ENCODE measurements around the gene EFNA5.

DNA sequence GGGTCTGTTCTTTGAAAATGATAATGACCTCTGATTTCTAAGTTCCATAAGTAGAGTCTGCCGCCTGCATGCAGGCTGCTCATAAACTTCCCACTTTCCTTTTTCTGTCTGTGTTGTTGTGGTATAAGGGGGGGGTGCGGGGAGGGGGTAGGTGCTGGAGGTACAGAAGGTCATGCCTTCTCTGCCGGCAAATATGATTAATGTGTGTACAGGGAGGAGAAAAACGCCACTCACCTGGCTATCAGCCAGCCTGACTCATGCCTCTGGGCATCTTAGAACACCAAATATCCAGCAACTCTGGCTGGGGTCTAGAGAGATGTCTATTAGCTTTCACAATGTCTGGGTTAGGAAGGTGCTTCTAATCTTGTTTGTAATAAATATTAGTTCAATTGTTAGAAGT is 128.3 kb downstream of the EFNA5 start:
- TF ChIP-seq, protein P1, sequence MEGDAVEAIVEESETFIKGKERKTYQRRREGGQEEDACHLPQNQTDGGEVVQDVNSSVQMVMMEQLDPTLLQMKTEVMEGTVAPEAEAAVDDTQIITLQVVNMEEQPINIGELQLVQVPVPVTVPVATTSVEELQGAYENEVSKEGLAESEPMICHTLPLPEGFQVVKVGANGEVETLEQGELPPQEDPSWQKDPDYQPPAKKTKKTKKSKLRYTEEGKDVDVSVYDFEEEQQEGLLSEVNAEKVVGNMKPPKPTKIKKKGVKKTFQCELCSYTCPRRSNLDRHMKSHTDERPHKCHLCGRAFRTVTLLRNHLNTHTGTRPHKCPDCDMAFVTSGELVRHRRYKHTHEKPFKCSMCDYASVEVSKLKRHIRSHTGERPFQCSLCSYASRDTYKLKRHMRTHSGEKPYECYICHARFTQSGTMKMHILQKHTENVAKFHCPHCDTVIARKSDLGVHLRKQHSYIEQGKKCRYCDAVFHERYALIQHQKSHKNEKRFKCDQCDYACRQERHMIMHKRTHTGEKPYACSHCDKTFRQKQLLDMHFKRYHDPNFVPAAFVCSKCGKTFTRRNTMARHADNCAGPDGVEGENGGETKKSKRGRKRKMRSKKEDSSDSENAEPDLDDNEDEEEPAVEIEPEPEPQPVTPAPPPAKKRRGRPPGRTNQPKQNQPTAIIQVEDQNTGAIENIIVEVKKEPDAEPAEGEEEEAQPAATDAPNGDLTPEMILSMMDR (IDR thresholded peaks at IDR 0.05): no peak
- TF ChIP-seq POLR2A (IDR thresholded peaks at IDR 0.05) (no peak), EP300 (IDR thresholded peaks at IDR 0.05) (no peak), POLR2AphosphoS5 (IDR thresholded peaks at IDR 0.05) (peak; percentile 86)

All from gastroesophageal sphincter (tissue), 3 donors.